Stomach (tissue), 9 donors: Measurements from ENCODE around the gene HNRNPH1. TPM values are rescaled to one million over a fixed set of nuclear protein-coding genes. Genes with fewer than 3 reads are reported as not detected.

Experiments used
- DNase-seq, 2 donors: peaks; one replicate each; pipeline versions ENCODE4 v3.0.0 to v3.0.0-alpha.2; 2013 to 2019
- H3K27ac ChIP-seq, 5 donors: fragments of 200-600 bp in 4 of 5; sonication (generic) in 4 of 5; one replicate each; pipeline ENCODE4 v1.5.1; 2013 to 2019; ENCODE audit warnings: mild to moderate bottlenecking in 1 of 5, moderate library complexity in 1 of 5
- H3K27me3 ChIP-seq, 3 donors: fragments of 200-600 bp; sonication (generic); one replicate each; pipeline ENCODE4 v1.5.1; 2017 to 2019; ENCODE audit warnings: mixed run types in 1 of 3
- H3K36me3 ChIP-seq, 4 donors: fragments of 200-600 bp; sonication (generic); 1 replicate in 3 of 4; 2 replicates in 1 of 4; pipeline ENCODE4 v1.5.1; 2016 to 2019
- H3K4me1 ChIP-seq, 4 donors: fragments of 200-600 bp; sonication (generic); one replicate each; pipeline ENCODE4 v1.5.1; 2016 to 2019
- H3K4me3 ChIP-seq, 4 donors: fragments of 200-600 bp; sonication (generic) in 3 of 4; one replicate each; pipeline ENCODE4 v1.5.1; 2016 to 2019; ENCODE audit warnings: mild to moderate bottlenecking in 1 of 4
- H3K9me3 ChIP-seq, 4 donors: fragments of 200-600 bp; sonication (generic); one replicate each; pipeline ENCODE4 v1.5.1; 2016 to 2019
- EP300 ChIP-seq: sonication (generic); formaldehyde crosslinking; IDR thresholded peaks from one replicate; pipeline ENCODE4 v1.6.1; 2017; ENCODE audit warnings: antibody characterized with exemption
- POLR2A ChIP-seq, 4 donors: fragments of 450-650 bp; IDR thresholded peaks; one replicate each; pipeline ENCODE4 v1.6.1; 2016; ENCODE audit warnings: antibody characterized with exemption in 4 of 4, control low read depth in 2 of 4, mild to moderate bottlenecking in 1 of 4, moderate library complexity in 1 of 4
- POLR2AphosphoS5 ChIP-seq, 3 donors: sonication (generic); formaldehyde crosslinking; IDR thresholded peaks; one replicate each; pipeline ENCODE4 v1.6.1; 2016; ENCODE audit warnings: antibody characterized with exemption in 3 of 3
- WGBS, 5 donors: extraction: QIAGEN DNeasy Blood & Tissue Kit in 3 of 5; methylation state at CpG; one replicate each; pipeline versions ENCODE4 v1.1.5 to v1.1.7; 2013 to 2018; 5-methylcytosine and 5-hydroxymethylcytosine counted together
- intact Hi-C: fragments of 100-400 bp; cut with DNase I; formaldehyde crosslinking; loops from one replicate; pipeline ENCODE4 v1.15.1; 2023; ENCODE audit warnings: low total_unique reads
- polyA plus RNA-seq, 3 donors: library from polyadenylated mRNA; stranded (reverse); fragments of 200-250 nt; gene quantifications; one replicate each; pipeline ENCODE4 v1.2.3, GENCODE V29; 2013
- total RNA-seq, 5 donors: library from RNA; depleted of rRNA; stranded (reverse); fragments of >200 nt; gene quantifications; one replicate each; pipeline versions ENCODE4 v1.1.0 to v1.2.3, GENCODE V29; 2014 to 2016
- TF ChIP-seq, protein P1 (sequence below), 7 experiments: fragments of 450-650 bp in 4 of 7; fragments of 200-600 bp in 3 of 7; sonication (generic) in 3 of 7; IDR thresholded peaks; one replicate each; pipeline ENCODE4 v1.5.1; 2016 to 2019; ENCODE audit warnings: antibody characterized with exemption in 7 of 7, control low read depth in 2 of 7, mild to moderate bottlenecking in 1 of 7
- donor health status: healthy with polysubstance abuse.
- donor health status: Bipolar disorder and iron deficiency.
- donor health status: healthy.

HNRNPH1 gene
- total and polyA plus RNA-seq, 8 donors, result 87.5 to 1,215 (median 494) TPM

DNA sequence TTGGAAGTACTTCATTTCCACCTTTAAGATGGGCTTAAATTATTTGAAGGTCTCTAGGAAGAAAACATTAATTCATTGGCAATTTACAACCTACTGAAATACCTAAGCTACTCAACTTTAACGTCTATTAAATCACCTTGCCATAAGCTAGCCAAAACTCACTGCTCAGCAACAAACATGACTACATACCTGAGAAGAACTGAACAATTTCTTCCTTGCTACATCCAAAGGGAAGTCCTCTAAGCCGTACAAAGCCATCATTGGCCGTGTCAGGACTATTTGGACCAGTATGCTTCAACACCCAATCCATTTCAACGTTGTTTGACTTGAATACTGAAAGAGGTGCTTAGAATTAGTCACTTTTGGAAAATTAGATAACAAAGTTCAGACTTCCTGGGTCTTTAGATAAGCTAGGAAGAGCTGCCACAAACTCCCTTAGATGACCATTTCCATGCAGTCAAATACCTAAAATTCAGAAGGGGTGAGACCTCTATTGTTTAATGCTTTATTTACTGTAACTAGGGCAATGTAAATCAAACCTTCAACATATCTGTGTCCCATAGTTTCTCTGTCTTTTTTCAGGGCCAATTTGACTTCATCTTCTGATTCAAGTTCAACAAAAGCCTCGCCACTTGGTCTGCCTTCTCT is 2.6 kb downstream of the HNRNPH1 start:
- no peaks in the 10 kb centered on the region for H3K27me3 ChIP-seq
- 2 to 9% (median 7%) methylated on average over 5 of the region's 5 CpGs for WGBS, 5 donors
- peak overlapping the region in 4 of 5 donors; percentile 41 to 100 (median 96) for H3K27ac ChIP-seq
- intact Hi-C loops, result no loop called here
- peaks cover 67 to 78% (median 77%) of the 10 kb centered on the region in 4 donors for H3K4me1 ChIP-seq
- no peaks in the 10 kb centered on the region for H3K9me3 ChIP-seq
- H3K36me3 ChIP-seq, result peaks cover 52 to 67% (median 64%) of the 10 kb centered on the region in 4 donors
- no peak for DNase-seq
- TF ChIP-seq POLR2AphosphoS5 (IDR thresholded peaks at IDR 0.05), result no peak
- TF ChIP-seq EP300, result no peak
- no peak for TF ChIP-seq POLR2A (IDR thresholded peaks at IDR 0.05)
- TF ChIP-seq, protein P1, sequence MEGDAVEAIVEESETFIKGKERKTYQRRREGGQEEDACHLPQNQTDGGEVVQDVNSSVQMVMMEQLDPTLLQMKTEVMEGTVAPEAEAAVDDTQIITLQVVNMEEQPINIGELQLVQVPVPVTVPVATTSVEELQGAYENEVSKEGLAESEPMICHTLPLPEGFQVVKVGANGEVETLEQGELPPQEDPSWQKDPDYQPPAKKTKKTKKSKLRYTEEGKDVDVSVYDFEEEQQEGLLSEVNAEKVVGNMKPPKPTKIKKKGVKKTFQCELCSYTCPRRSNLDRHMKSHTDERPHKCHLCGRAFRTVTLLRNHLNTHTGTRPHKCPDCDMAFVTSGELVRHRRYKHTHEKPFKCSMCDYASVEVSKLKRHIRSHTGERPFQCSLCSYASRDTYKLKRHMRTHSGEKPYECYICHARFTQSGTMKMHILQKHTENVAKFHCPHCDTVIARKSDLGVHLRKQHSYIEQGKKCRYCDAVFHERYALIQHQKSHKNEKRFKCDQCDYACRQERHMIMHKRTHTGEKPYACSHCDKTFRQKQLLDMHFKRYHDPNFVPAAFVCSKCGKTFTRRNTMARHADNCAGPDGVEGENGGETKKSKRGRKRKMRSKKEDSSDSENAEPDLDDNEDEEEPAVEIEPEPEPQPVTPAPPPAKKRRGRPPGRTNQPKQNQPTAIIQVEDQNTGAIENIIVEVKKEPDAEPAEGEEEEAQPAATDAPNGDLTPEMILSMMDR (IDR thresholded peaks at IDR 0.05), result no peak
- peak overlapping the region; percentile 64 to 100 (median 90) for H3K4me3 ChIP-seq

DNA sequence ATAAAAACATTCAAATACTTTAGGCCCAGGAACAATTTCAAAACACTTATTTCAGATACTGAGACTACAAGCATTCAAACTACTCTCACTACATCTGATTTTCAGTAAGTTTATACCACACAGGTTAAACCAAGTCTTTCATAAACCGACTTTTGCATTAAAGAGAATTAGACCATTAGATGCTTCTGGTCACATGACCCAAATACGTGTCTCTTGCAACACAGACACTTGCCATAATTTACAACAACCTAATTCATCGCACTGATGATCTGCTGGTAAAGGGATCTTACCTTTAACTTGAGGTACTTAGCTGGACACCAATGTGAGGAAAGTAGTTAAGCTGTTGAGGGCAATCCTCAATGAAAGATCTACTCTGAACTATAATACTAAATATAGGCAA is 3.2 kb downstream of the HNRNPH1 start:
- peaks cover 56 to 72% (median 69%) of the 10 kb centered on the region in 4 donors for H3K36me3 ChIP-seq

GRCh38 chr5:179619776-179620175 is 3.7 kb downstream of the HNRNPH1 start:
- H3K27ac ChIP-seq, result peak overlapping the region in 1 of 5 donors; percentile 100
- H3K9me3 ChIP-seq, result no peaks in the 10 kb centered on the region
- WGBS, 5 donors, result 4 to 9% (median 4%) methylated on average over 4 of the region's 4 CpGs
- no peak for DNase-seq
- H3K4me3 ChIP-seq, result peak overlapping the region; percentile 64 to 100 (median 90)
- H3K36me3 ChIP-seq, result peaks cover 62 to 77% (median 74%) of the 10 kb centered on the region in 4 donors
- no peaks in the 10 kb centered on the region for H3K27me3 ChIP-seq
- TF ChIP-seq, protein P1 (IDR thresholded peaks at IDR 0.05), result no peak
- no peak for TF ChIP-seq POLR2AphosphoS5 (IDR thresholded peaks at IDR 0.05)
- no peak for TF ChIP-seq EP300
- TF ChIP-seq POLR2A (IDR thresholded peaks at IDR 0.05), result no peak
- intact Hi-C loops, result no loop called here
- H3K4me1 ChIP-seq, result peaks cover 67 to 83% (median 79%) of the 10 kb centered on the region in 4 donors

More for the DNA sequence above, 3.2 kb downstream of the HNRNPH1 start:
- peak overlapping the region in 2 of 5 donors; percentile 93 to 100 for H3K27ac ChIP-seq
- peak overlapping the region; percentile 64 to 100 (median 90) for H3K4me3 ChIP-seq
- no peak for DNase-seq
- no peaks in the 10 kb centered on the region for H3K27me3 ChIP-seq
- no peaks in the 10 kb centered on the region for H3K9me3 ChIP-seq
- intact Hi-C loops, result no loop called here
- 0 to 4% (median 2%) methylated on average over 3 of the region's 3 CpGs for WGBS, 5 donors
- H3K4me1 ChIP-seq, result peaks cover 70 to 83% (median 81%) of the 10 kb centered on the region in 4 donors
- TF ChIP-seq POLR2A (IDR thresholded peaks at IDR 0.05), result no peak
- no peak for TF ChIP-seq EP300
- TF ChIP-seq, protein P1 (IDR thresholded peaks at IDR 0.05), result no peak
- no peak for TF ChIP-seq POLR2AphosphoS5 (IDR thresholded peaks at IDR 0.05)

DNA sequence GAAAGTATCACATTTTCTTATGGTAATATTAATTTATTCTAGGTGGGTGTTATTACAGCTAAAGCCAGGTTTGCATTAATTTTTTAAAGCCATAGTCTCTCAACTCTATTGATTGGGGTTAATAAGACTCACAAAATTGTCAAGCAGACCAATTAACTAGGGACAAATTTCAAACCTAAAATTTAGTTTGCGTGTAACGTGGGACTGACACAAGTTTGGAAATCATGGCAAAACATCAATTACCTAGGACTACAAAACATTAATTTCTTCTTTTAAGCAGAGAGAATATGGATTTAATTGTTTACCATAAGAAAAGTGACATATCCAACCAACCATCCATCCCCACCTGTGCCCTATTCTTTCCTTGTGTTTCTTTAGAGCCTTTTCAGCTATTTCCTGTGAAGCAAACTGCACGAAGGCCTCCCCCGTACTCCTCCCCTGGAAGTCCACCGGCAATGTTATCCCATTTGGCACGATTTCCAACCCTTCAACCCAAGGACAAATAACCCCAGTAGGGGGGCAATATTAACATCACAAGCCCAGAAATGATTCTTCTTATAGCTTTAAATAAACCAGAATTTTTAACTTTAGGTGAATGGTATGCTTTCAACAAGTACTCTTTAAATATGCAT is 4.4 kb downstream of the HNRNPH1 start:
- intact Hi-C loops, result no loop called here

More for the DNA sequence above, 4.4 kb downstream of the HNRNPH1 start:
- peak overlapping the region; percentile 64 to 100 (median 90) for H3K4me3 ChIP-seq
- peak overlapping the region in 1 of 5 donors; percentile 29 for H3K27ac ChIP-seq
- DNase-seq, result no peak
- H3K4me1 ChIP-seq, result peaks cover 61 to 84% (median 73%) of the 10 kb centered on the region in 4 donors
- TF ChIP-seq, protein P1 (IDR thresholded peaks at IDR 0.05), result no peak
- no peak for TF ChIP-seq POLR2AphosphoS5 (IDR thresholded peaks at IDR 0.05)
- no peak for TF ChIP-seq EP300
- no peak for TF ChIP-seq POLR2A (IDR thresholded peaks at IDR 0.05)
- H3K36me3 ChIP-seq, result peaks cover 67 to 85% (median 82%) of the 10 kb centered on the region in 4 donors
- 9 to 18% (median 13%) methylated on average over 6 of the region's 6 CpGs for WGBS, 5 donors
- no peaks in the 10 kb centered on the region for H3K27me3 ChIP-seq
- H3K9me3 ChIP-seq, result no peaks in the 10 kb centered on the region
